HL-60/S4 treated with phorbol 12-myristate 13-acetate at 8.2 ng/mL for 4 days and 3 days (cell line): ENCODE measurements around the gene AIMP2.
"Not testable (repeated sequence)": the region's sequence is repeated elsewhere in the genome, so short reads cannot be mapped to it uniquely, and the experiment has no call there.

ENCODE experiments used
- in situ Hi-C: fragments of 300-500 bp; cut with MboI; formaldehyde crosslinking; loops from 2 replicates; pipeline ENCODE4 v1.15.0; 2022; ENCODE audit warnings: low sequenced_read_pairs

The AIMP2 gene

GRCh38 chr7:6008668-6009611, at the start of gene AIMP2, which contains the start of gene PMS2:
Gene AIMP2 (plus strand): TSS chr7:6009272. CDS start chr7:6009364, 92 bp downstream.
Gene PMS2 (minus strand): TSS chr7:6009049. CDS start chr7:6009019, 30 bp downstream.
- in situ Hi-C loops, result no loop called here

- in situ Hi-C loops, result not testable (repeated sequence)
Observed at GRCh38 chr7:5963205-5963604, 45.9 kb upstream of the AIMP2 start.

GRCh38 chr7:5963810-5964209, 45.3 kb upstream of the AIMP2 start:
- in situ Hi-C loops, result not testable (repeated sequence)

- in situ Hi-C loops, result not testable (repeated sequence)
Observed at GRCh38 chr7:5970347-5970911, 38.6 kb upstream of the AIMP2 start, which contains the start of gene RSPH10B. Gene RSPH10B (minus strand): TSS chr7:5970689. CDS start chr7:5967116, 3,573 bp downstream.

GRCh38 chr7:5973580-5973979, 35.5 kb upstream of the AIMP2 start:
- in situ Hi-C loops, result not testable (repeated sequence)

- in situ Hi-C loops, result not testable (repeated sequence)
Observed at GRCh38 chr7:5979680-5980314, 29.3 kb upstream of the AIMP2 start.

GRCh38 chr7:5987061-5987460, 22.0 kb upstream of the AIMP2 start:
- in situ Hi-C loops, result not testable (repeated sequence)

GRCh38 chr7:5997210-5997808, 11.8 kb upstream of the AIMP2 start:
- in situ Hi-C loops, result no loop called here

GRCh38 chr7:6007386-6007785, 1.7 kb upstream of the AIMP2 start:
- in situ Hi-C loops, result no loop called here

GRCh38 chr7:6007835-6008590, 1.1 kb upstream of the AIMP2 start:
- in situ Hi-C loops, result not testable (repeated sequence)

GRCh38 chr7:6010370-6010769, 1.3 kb downstream of the AIMP2 start:
- in situ Hi-C loops, result not testable (repeated sequence)

- in situ Hi-C loops, result no loop called here
Observed at GRCh38 chr7:6011541-6011940, 2.5 kb downstream of the AIMP2 start.

- in situ Hi-C loops, result no loop called here
Observed at GRCh38 chr7:6012355-6013104, 3.5 kb downstream of the AIMP2 start.

- in situ Hi-C loops, result no loop called here
Observed at GRCh38 chr7:6015917-6016652, 7.0 kb downstream of the AIMP2 start.

- in situ Hi-C loops, result no loop called here
Observed at GRCh38 chr7:6016653-6016966, 7.5 kb downstream of the AIMP2 start.

- in situ Hi-C loops, result no loop called here
Observed at GRCh38 chr7:6020371-6021286, 11.6 kb downstream of the AIMP2 start.

- in situ Hi-C loops, result no loop called here
Observed at GRCh38 chr7:6022707-6023106, 13.6 kb downstream of the AIMP2 start.

GRCh38 chr7:6023974-6024435, 14.9 kb downstream of the AIMP2 start:
- in situ Hi-C loops, result no loop called here
